HFF-Myc (cell line): ENCODE data around the gene RPIA.
A peak's percentile ranks its signal among the peaks of the same experiment; 100 is the strongest.
"Not testable (repeated sequence)": the region's sequence is repeated elsewhere in the genome, so short reads cannot be mapped to it uniquely, and the experiment has no call there.

Experiments used
- DNase-seq: peaks from one replicate; pipeline ENCODE4 v3.0.0-alpha.2; 2011; ENCODE audit warnings: low read depth; ENCODE audit errors: extremely low read depth
- H3K4me3 ChIP-seq: replicated peaks from 2 replicates; pipeline ENCODE4 v1.5.1; 2011; ENCODE audit warnings: low read depth, mild to moderate bottlenecking, control low read depth, low read length
- CTCF ChIP-seq: IDR thresholded peaks from 2 replicates; pipeline ENCODE4 v1.5.1; 2012; ENCODE audit warnings: mild to moderate bottlenecking, low read depth, low read length, control low read depth; ENCODE audit errors: missing control alignments

RPIA gene

DNA sequence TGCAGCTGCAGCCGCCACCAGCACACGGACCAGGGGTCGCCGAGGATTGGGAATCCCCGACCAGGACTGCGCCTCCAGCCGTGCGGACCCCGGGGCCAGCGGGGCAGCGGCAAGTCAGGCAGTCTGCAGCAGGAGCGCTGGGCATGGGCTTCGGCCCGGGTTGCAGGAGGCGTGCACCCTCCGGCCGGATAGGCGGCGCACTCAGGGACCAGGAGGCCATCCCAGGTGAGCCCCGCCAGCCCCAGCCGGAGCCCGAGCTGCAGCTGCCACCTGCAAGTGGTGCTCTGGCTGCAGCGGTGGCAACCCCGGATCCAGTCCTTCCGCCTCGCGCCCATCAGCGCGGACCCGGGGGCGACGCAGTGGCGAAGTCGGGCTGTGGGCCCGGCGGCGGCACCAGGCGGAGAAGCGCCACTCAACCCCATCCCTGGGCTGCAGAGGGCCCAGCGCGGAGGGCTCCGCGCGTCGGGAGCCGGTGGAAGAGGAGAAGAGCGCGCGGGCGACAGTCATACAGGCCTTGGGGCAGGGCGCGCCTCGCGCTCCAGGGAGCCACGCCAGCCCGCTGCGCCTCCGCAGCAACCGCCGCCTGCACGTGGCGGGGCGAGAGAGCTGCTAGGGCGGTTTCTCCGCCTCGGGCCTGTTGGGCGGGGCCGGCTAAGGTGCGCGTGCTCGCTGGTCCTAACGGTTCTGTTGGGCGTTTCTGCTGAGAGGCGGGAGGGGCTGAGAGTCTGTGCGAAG, 73.8 kb downstream of the RPIA start:
- no peak for TF ChIP-seq CTCF
- peak overlapping the region; percentile 37 for H3K4me3 ChIP-seq
- no peak for DNase-seq

DNA sequence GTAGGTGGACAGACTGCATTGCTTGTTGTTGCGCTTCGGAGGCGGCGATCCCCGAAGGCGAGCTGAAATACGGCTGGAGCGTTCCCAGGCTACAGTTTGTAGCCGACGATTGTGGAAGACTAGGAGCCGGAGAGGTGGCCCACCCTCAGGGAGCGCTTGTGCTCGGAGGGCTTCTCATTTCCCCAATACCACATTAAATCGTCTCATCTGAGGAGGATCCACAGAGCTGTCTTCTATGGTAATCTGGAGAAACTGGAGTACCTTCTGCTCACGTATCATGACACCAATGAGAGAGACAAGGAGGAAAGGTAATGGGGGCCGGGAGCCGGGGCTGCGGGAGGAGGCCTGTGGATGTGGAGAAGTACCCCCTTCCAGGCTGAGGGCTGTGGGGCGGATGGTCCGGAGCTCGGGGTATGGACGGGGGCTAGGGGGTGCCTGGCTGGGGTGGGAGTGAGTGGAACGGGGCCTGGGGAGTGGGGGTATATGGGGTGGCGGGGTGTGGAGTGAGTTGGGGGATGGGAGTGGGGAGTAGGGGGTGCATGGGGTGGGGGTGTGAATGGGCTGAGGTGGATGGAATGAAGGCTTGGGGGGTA, 74.5 kb downstream of the RPIA start:
- not testable (repeated sequence) for DNase-seq
- H3K4me3 ChIP-seq, result peak overlapping the region; percentile 37

- no peak for TF ChIP-seq CTCF
- no peak for DNase-seq
- no peak overlapping the region for H3K4me3 ChIP-seq
These were observed 78.5 kb downstream of the RPIA start for GRCh38 chr2:88770016-88770415.

DNA sequence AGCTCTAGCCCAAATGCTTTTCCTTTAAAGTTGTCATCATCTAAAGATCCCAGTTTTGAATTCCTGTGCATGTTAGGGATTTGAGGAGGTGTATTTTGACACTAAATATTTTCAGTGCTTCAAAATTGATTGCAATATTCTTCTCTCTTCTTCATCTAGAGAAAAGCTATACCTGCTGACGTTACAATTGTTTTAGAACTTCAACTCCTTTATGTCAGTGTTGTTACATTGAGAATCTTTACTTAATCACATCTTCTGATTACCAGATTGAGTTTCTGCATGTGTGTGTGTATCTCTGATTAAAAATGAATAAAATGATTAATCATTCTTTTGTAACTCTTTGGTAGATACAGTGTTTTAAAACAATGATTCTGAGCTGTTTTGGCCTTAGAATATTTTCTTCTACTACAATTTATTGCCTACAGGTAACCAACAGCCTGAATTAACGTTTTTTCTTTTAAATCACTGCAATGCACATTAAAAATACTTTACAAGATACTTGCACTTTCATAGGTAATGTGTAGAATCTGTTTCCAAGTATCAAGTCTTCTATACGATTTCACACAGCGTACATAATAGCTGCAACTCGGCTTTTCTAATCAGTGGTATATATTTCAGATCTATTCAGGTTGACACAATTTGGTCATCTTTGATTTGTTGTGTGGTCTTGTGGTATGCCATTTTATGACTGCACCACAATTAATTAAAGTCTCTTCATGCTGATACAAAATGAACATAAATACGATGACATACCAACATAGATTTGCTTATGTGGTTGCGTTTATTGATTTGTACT, 82.0 kb downstream of the RPIA start:
- H3K4me3 ChIP-seq, DNase-seq: not testable (repeated sequence)

- H3K4me3 ChIP-seq, DNase-seq: not testable (repeated sequence)
These were observed 97.7 kb downstream of the RPIA start for GRCh38 chr2:88789213-88789612.

GRCh38 chr2:88795932-88796331, 104.5 kb downstream of the RPIA start:
- not testable (repeated sequence) for H3K4me3 ChIP-seq, DNase-seq

DNA sequence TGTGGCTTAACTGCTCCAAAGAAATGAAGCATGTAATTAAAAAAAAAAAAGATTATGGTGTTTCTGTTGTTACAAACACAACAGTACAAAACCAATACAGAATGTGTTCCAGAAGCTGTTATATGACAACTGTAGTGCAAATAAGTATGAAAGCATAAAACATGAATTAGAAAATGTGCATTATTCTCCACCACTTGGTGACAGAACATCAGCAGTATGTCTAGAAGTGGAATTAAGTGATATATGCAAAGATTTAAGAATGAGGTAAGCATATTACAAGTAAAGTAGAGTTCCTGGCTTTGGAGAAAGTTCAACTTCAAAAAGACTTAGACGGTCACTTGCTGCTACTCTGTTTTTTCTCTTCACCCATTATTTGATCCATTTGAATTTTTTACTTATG, 105.0 kb downstream of the RPIA start:
- not testable (repeated sequence) for DNase-seq, H3K4me3 ChIP-seq

GRCh38 chr2:88797164-88797563, 105.7 kb downstream of the RPIA start:
- not testable (repeated sequence) for H3K4me3 ChIP-seq, DNase-seq
